H9 (cell line): Measurements from ENCODE around the gene CATSPERZ. TPM values are rescaled to one million over a fixed set of nuclear protein-coding genes. Genes with fewer than 3 reads are reported as not detected.

ENCODE experiments used
- DNase-seq: peaks from one replicate; pipeline ENCODE4 v3.0.0-alpha.2; 2017
- H2AFZ ChIP-seq: one replicate; pipeline ENCODE4 v1.6.1; 2013; ENCODE audit warnings: mild to moderate bottlenecking, low read length, control low read depth, moderate library complexity
- H2AK5ac ChIP-seq: 2 replicates; pipeline ENCODE4 v1.6.1; 2013; ENCODE audit warnings: low read length, control low read depth, mixed read lengths; ENCODE audit not compliant: insufficient read length
- H2BK120ac ChIP-seq: one replicate; pipeline ENCODE4 v1.6.1; 2013; ENCODE audit warnings: low read depth, mild to moderate bottlenecking, low read length, control low read depth, inconsistent platforms; ENCODE audit not compliant: poor library complexity, severe bottlenecking
- H2BK12ac ChIP-seq: 2 replicates; pipeline ENCODE4 v1.6.1; 2013; ENCODE audit warnings: low read length, control low read depth, mixed read lengths, low read depth; ENCODE audit not compliant: insufficient read length
- H2BK15ac ChIP-seq: 2 replicates; pipeline ENCODE4 v1.6.1; 2013; ENCODE audit warnings: low read depth, low read length, control low read depth
- H2BK20ac ChIP-seq: one replicate; pipeline ENCODE4 v1.6.1; 2013; ENCODE audit warnings: low read depth, mild to moderate bottlenecking, low read length, control low read depth, inconsistent platforms; ENCODE audit not compliant: poor library complexity, severe bottlenecking
- H2BK5ac ChIP-seq: 2 replicates; pipeline ENCODE4 v1.6.1; 2013; ENCODE audit warnings: low read length, control low read depth, mixed read lengths; ENCODE audit not compliant: insufficient read length
- H3K14ac ChIP-seq: 2 replicates; pipeline ENCODE4 v1.6.1; 2013; ENCODE audit warnings: low read length, control low read depth; ENCODE audit not compliant: insufficient read depth
- H3K18ac ChIP-seq: 2 replicates; pipeline ENCODE4 v1.6.1; 2013; ENCODE audit warnings: low read depth, mild to moderate bottlenecking, mixed read lengths, low read length, control low read depth; ENCODE audit not compliant: insufficient read length
- H3K23ac ChIP-seq: 2 replicates; pipeline ENCODE4 v1.6.1; 2013; ENCODE audit warnings: low read length, control low read depth, mixed read lengths, low read depth; ENCODE audit not compliant: insufficient read length
- H3K23me2 ChIP-seq: 2 replicates; pipeline ENCODE4 v1.6.1; 2013; ENCODE audit warnings: low read depth, mild to moderate bottlenecking, mixed read lengths, low read length, control low read depth; ENCODE audit not compliant: insufficient read length, poor library complexity, severe bottlenecking
- H3K27ac ChIP-seq: 2 replicates; pipeline ENCODE4 v1.5.1; 2013; ENCODE audit warnings: low read length, control low read depth, mixed read lengths, low read depth; ENCODE audit not compliant: insufficient read length
- H3K27me3 ChIP-seq: 2 replicates; pipeline ENCODE4 v1.6.1; 2013; ENCODE audit warnings: low read length, control low read depth, inconsistent platforms; ENCODE audit not compliant: insufficient read depth
- H3K4ac ChIP-seq: 2 replicates; pipeline ENCODE4 v1.6.1; 2013; ENCODE audit warnings: low read depth, mild to moderate bottlenecking, control low read depth, inconsistent platforms, low read length, moderate library complexity
- H3K4me1 ChIP-seq: 2 replicates; pipeline ENCODE4 v1.6.1; 2013; ENCODE audit warnings: low read length, control low read depth, inconsistent platforms; ENCODE audit not compliant: insufficient read depth
- H3K4me2 ChIP-seq: 2 replicates; pipeline ENCODE4 v1.6.1; 2013; ENCODE audit warnings: low read length, control low read depth, mixed read lengths; ENCODE audit not compliant: insufficient read length, insufficient read depth
- H3K56ac ChIP-seq: 2 replicates; pipeline ENCODE4 v1.6.1; 2013; ENCODE audit warnings: low read depth, mild to moderate bottlenecking, mixed read lengths, low read length, control low read depth; ENCODE audit not compliant: insufficient read length
- H3K79me1 ChIP-seq: 2 replicates; pipeline ENCODE4 v1.6.1; 2013; ENCODE audit warnings: low read depth, mild to moderate bottlenecking, moderate library complexity, low read length, control low read depth, inconsistent platforms; ENCODE audit not compliant: insufficient read depth, poor library complexity, severe bottlenecking
- H3K79me2 ChIP-seq: 2 replicates; pipeline ENCODE4 v1.6.1; 2013; ENCODE audit warnings: low read length, control low read depth, inconsistent platforms; ENCODE audit not compliant: insufficient read depth
- H3K9ac ChIP-seq: 2 replicates; pipeline ENCODE4 v1.6.1; 2013; ENCODE audit warnings: low read length, control low read depth, mixed read lengths; ENCODE audit not compliant: insufficient read length; ENCODE audit errors: extremely low read depth
- H3K9me3 ChIP-seq: one replicate; pipeline ENCODE4 v1.6.1; 2013; ENCODE audit warnings: low read depth, low read length, inconsistent platforms; ENCODE audit not compliant: control insufficient read depth
- H3T11ph ChIP-seq: one replicate; pipeline ENCODE4 v1.6.1; 2013; ENCODE audit warnings: mild to moderate bottlenecking, low read length, control low read depth, inconsistent platforms
- H4K20me1 ChIP-seq: one replicate; pipeline ENCODE4 v1.6.1; 2013; ENCODE audit not compliant: control insufficient read depth, insufficient read length, insufficient read depth
- H4K5ac ChIP-seq: 2 replicates; pipeline ENCODE4 v1.6.1; 2013; ENCODE audit warnings: low read depth, mild to moderate bottlenecking, mixed read lengths, low read length, control low read depth; ENCODE audit not compliant: insufficient read length
- H4K8ac ChIP-seq: replicated peaks from 2 replicates; pipeline ENCODE4 v1.6.1; 2013; ENCODE audit warnings: low read length, control low read depth, mixed read lengths, low read depth; ENCODE audit not compliant: insufficient read length
- H4K91ac ChIP-seq: 2 replicates; pipeline ENCODE4 v1.6.1; 2013; ENCODE audit warnings: low read depth, mild to moderate bottlenecking, moderate library complexity, mixed read lengths, low read length, control low read depth; ENCODE audit not compliant: insufficient read length
- H3K27ac Mint-ChIP-seq, 3 experiments: 2 replicates in 2 of 3; 3 replicates in 1 of 3; pipeline ENCODE4 v1.8.0; 2020 to 2021; ENCODE audit warnings: mixed read lengths in 3 of 3, mild to moderate bottlenecking in 1 of 3, moderate library complexity in 1 of 3
- H3K27me3 Mint-ChIP-seq: 2 replicates; pipeline ENCODE4 v1.8.0; 2021; ENCODE audit warnings: low read depth, mild to moderate bottlenecking, moderate library complexity, mixed read lengths
- H3K36me3 Mint-ChIP-seq, 3 experiments: 2 replicates in 2 of 3; 3 replicates in 1 of 3; pipeline ENCODE4 v1.8.0; 2020 to 2021; ENCODE audit warnings: low read depth in 3 of 3, mixed read lengths in 3 of 3; ENCODE audit not compliant: insufficient read depth in 1 of 3
- H3K4me1 Mint-ChIP-seq, 2 experiments: 2 replicates each; pipeline ENCODE4 v1.8.0; 2020; ENCODE audit warnings: mixed read lengths in 2 of 2
- H3K4me3 Mint-ChIP-seq, 2 experiments: 2 replicates in 1 of 2; 3 replicates in 1 of 2; pipeline ENCODE4 v1.8.0; 2020 to 2021; ENCODE audit warnings: mild to moderate bottlenecking in 2 of 2, mixed read lengths in 2 of 2, moderate library complexity in 1 of 2
- H3K9me3 Mint-ChIP-seq, 2 experiments: 2 replicates in 1 of 2; 3 replicates in 1 of 2; pipeline ENCODE4 v1.8.0; 2020; ENCODE audit warnings: mild to moderate bottlenecking in 2 of 2, mixed read lengths in 2 of 2, moderate library complexity in 1 of 2
- CTCF ChIP-seq: fragments of 200-600 bp; sonication (generic); conservative IDR thresholded peaks from 3 replicates; pipeline ENCODE4 v1.8.0; 2021; ENCODE audit warnings: antibody characterized with exemption, mild to moderate bottlenecking
- WGBS: extraction: QIAGEN DNeasy Blood & Tissue Kit; methylation state at CpG from one replicate; pipeline ENCODE4 v1.1.7; 2013; ENCODE audit warnings: missing lambda C conversion rate, low lambda C conversion rate, mixed read lengths; ENCODE audit not compliant: insufficient read length; ENCODE audit errors: extremely low coverage; 5-methylcytosine and 5-hydroxymethylcytosine counted together
- total RNA-seq: library from RNA; stranded (reverse); gene quantifications from 2 replicates; pipeline ENCODE4 v1.2.1, GENCODE V29; 2021

The CATSPERZ gene
- total RNA-seq, 1 experiment from 2014 or later, result 0.92 TPM

- no peak overlapping the region for H3K23ac ChIP-seq
- no peak overlapping the region for H3K18ac ChIP-seq
- Mint-ChIP-seq H3K36me3 (peaks cover 27 to 69% (median 48%) of the 10 kb centered on the region in 3 experiments), H3K27ac (no peak overlapping the region), H3K27me3 (no peaks in the 10 kb centered on the region), H3K4me1 (peaks cover 11 to 21% of the 10 kb centered on the region in 2 experiments), H3K4me3 (no peak overlapping the region), H3K9me3 (no peaks in the 10 kb centered on the region)
- H3K4me1 ChIP-seq, result no peaks in the 10 kb centered on the region
- no peak overlapping the region for H3K9ac ChIP-seq
- H3K9me3 ChIP-seq, result no peaks in the 10 kb centered on the region
- no peak overlapping the region for H4K5ac ChIP-seq
- no peak overlapping the region for H3K27ac ChIP-seq
- H3K56ac ChIP-seq, result no peak overlapping the region
- H3T11ph ChIP-seq, result no peak overlapping the region
- no peak overlapping the region for H2BK20ac ChIP-seq
- no peak for TF ChIP-seq CTCF
- no peak overlapping the region for H2BK15ac ChIP-seq
- no peak overlapping the region for H2BK120ac ChIP-seq
- no CpG with 5 or more reads among the region's 35 CpGs for WGBS
- H4K91ac ChIP-seq, result no peak overlapping the region
- DNase-seq, result no peak
- no peak overlapping the region for H2AFZ ChIP-seq
- no peak overlapping the region for H3K4ac ChIP-seq
- H3K14ac ChIP-seq, result no peak overlapping the region
- H2BK12ac ChIP-seq, result no peak overlapping the region
- no peaks in the 10 kb centered on the region for H3K27me3 ChIP-seq
- no peaks in the 10 kb centered on the region for H3K79me1 ChIP-seq
- H3K23me2 ChIP-seq, result peaks cover 8% of the 10 kb centered on the region
- no peak overlapping the region for H2AK5ac ChIP-seq
- no peak overlapping the region for H3K4me2 ChIP-seq
- H2BK5ac ChIP-seq, result no peak overlapping the region
- H3K79me2 ChIP-seq, result no peaks in the 10 kb centered on the region
- no peaks in the 10 kb centered on the region for H4K20me1 ChIP-seq
- H4K8ac ChIP-seq, result no peak overlapping the region
These were observed 34.7 kb upstream of the CATSPERZ start for GRCh38 chr11:64265176-64266160.
